Skeletal muscle satellite cell (primary cell): ENCODE measurements around the gene SLC25A5. TPM values are rescaled to one million over a fixed set of nuclear protein-coding genes. Genes with fewer than 3 reads are reported as not detected.
"Not testable (repeated sequence)": the region's sequence is repeated elsewhere in the genome, so short reads cannot be mapped to it uniquely, and the experiment has no call there.

Source experiments
- H3K27me3 ChIP-seq: 2 replicates; pipeline ENCODE4 v1.7.0; 2013; ENCODE audit warnings: low read length; ENCODE audit not compliant: control insufficient read depth, insufficient read depth
- H3K36me3 ChIP-seq: 2 replicates; pipeline ENCODE4 v1.7.0; 2013; ENCODE audit warnings: mild to moderate bottlenecking, control low read depth, low read length; ENCODE audit not compliant: insufficient read depth
- H3K4me1 ChIP-seq: 2 replicates; pipeline ENCODE4 v1.7.0; 2013; ENCODE audit warnings: low read length; ENCODE audit not compliant: control insufficient read depth, insufficient read depth
- H3K4me2 ChIP-seq: 2 replicates; pipeline ENCODE4 v1.7.0; 2013; ENCODE audit warnings: mild to moderate bottlenecking, low read length
- H3K4me3 ChIP-seq: 2 replicates; pipeline ENCODE4 v1.7.0; 2013; ENCODE audit warnings: low read length
- H3K9ac ChIP-seq: 2 replicates; pipeline ENCODE4 v1.7.0; 2013; ENCODE audit warnings: mild to moderate bottlenecking, low read depth, low read length, moderate library complexity
- H3K9me3 ChIP-seq: replicated peaks from 2 replicates; pipeline ENCODE4 v1.7.0; 2013; ENCODE audit warnings: mild to moderate bottlenecking, control low read depth, low read length
- total RNA-seq: library from RNA; depleted of rRNA; stranded (reverse); fragments of >200 nt; gene quantifications from 2 replicates; pipeline ENCODE4 v1.2.3, GENCODE V29; 2012; rRNA removed

The SLC25A5 gene
- 229 and 234 TPM in 2 replicates for total RNA-seq

GRCh38 chrX:119467842-119468550, at the start of gene SLC25A5:
Gene SLC25A5, plus strand, starts transcription at chrX:119468444. Its CDS starts 72 bp downstream, at chrX:119468516.
- H3K9ac ChIP-seq = peak within 1 kb of the TSS; percentile 96
- H3K4me2 ChIP-seq = peak within 1 kb of the TSS; percentile 86
- no peaks in the 10 kb centered on the region for H3K27me3 ChIP-seq
- no peaks in the 10 kb centered on the region for H3K9me3 ChIP-seq
- H3K36me3 ChIP-seq = peaks cover 17% of the 10 kb centered on the region
- H3K4me3 ChIP-seq = peak within 1 kb of the TSS; percentile 96
- peaks cover 5% of the 10 kb centered on the region for H3K4me1 ChIP-seq

GRCh38 chrX:119419146-119419545, 49.1 kb upstream of the SLC25A5 start:
- Histone ChIP-seq H3K4me3 (no peak overlapping the region), H3K36me3 (peaks cover 6% of the 10 kb centered on the region), H3K4me2 (no peak overlapping the region), H3K4me1 (no peaks in the 10 kb centered on the region), H3K9me3 (no peaks in the 10 kb centered on the region), H3K27me3 (no peaks in the 10 kb centered on the region), H3K9ac (no peak overlapping the region)

- no peaks in the 10 kb centered on the region for H3K4me1 ChIP-seq
- H3K36me3 ChIP-seq = peaks cover 6% of the 10 kb centered on the region
- no peak overlapping the region for H3K4me2 ChIP-seq
- H3K9ac ChIP-seq = no peak overlapping the region
- H3K4me3 ChIP-seq = no peak overlapping the region
- H3K9me3 ChIP-seq = no peaks in the 10 kb centered on the region
- H3K27me3 ChIP-seq = no peaks in the 10 kb centered on the region
Observed at GRCh38 chrX:119419898-119420297, 48.3 kb upstream of the SLC25A5 start.

- Histone ChIP-seq H3K9ac (no peak overlapping the region), H3K4me3 (no peak overlapping the region), H3K4me1 (no peaks in the 10 kb centered on the region), H3K36me3 (peaks cover 7% of the 10 kb centered on the region), H3K4me2 (no peak overlapping the region), H3K9me3 (no peaks in the 10 kb centered on the region), H3K27me3 (no peaks in the 10 kb centered on the region)
Observed at GRCh38 chrX:119421016-119421705, 47.1 kb upstream of the SLC25A5 start.

GRCh38 chrX:119423631-119424030, 44.6 kb upstream of the SLC25A5 start:
- peaks cover 12% of the 10 kb centered on the region for H3K4me1 ChIP-seq
- no peaks in the 10 kb centered on the region for H3K27me3 ChIP-seq
- H3K9me3 ChIP-seq = no peaks in the 10 kb centered on the region

GRCh38 chrX:119424999-119425398, 43.2 kb upstream of the SLC25A5 start:
- Histone ChIP-seq H3K4me3 (no peak overlapping the region), H3K4me2 (no peak overlapping the region), H3K4me1 (peaks cover 12% of the 10 kb centered on the region), H3K9me3 (no peaks in the 10 kb centered on the region), H3K27me3 (no peaks in the 10 kb centered on the region), H3K9ac (no peak overlapping the region), H3K36me3 (peaks cover 8% of the 10 kb centered on the region)

More at GRCh38 chrX:119423631-119424030, 44.6 kb upstream of the SLC25A5 start:
- no peak overlapping the region for H3K9ac ChIP-seq
- H3K4me3 ChIP-seq = no peak overlapping the region
- H3K36me3 ChIP-seq = peaks cover 3% of the 10 kb centered on the region
- H3K4me2 ChIP-seq = no peak overlapping the region

GRCh38 chrX:119427024-119427794, 41.0 kb upstream of the SLC25A5 start:
- Histone ChIP-seq H3K36me3 (peaks cover 8% of the 10 kb centered on the region), H3K9me3 (no peaks in the 10 kb centered on the region), H3K9ac (no peak overlapping the region), H3K4me2 (no peak overlapping the region), H3K4me1 (peaks cover 12% of the 10 kb centered on the region), H3K4me3 (no peak overlapping the region), H3K27me3 (no peaks in the 10 kb centered on the region)

GRCh38 chrX:119427795-119428185, 40.5 kb upstream of the SLC25A5 start:
- H3K4me1 ChIP-seq = peaks cover 12% of the 10 kb centered on the region
- H3K9ac ChIP-seq = no peak overlapping the region
- no peak overlapping the region for H3K4me3 ChIP-seq
- peaks cover 8% of the 10 kb centered on the region for H3K36me3 ChIP-seq
- H3K27me3 ChIP-seq = no peaks in the 10 kb centered on the region
- no peak overlapping the region for H3K4me2 ChIP-seq
- H3K9me3 ChIP-seq = no peaks in the 10 kb centered on the region

GRCh38 chrX:119429471-119429870, 38.8 kb upstream of the SLC25A5 start:
- H3K4me1 ChIP-seq = peaks cover 12% of the 10 kb centered on the region
- H3K4me2 ChIP-seq = no peak overlapping the region
- H3K27me3 ChIP-seq = no peaks in the 10 kb centered on the region
- H3K4me3 ChIP-seq = no peak overlapping the region
- no peaks in the 10 kb centered on the region for H3K9me3 ChIP-seq
- no peak overlapping the region for H3K9ac ChIP-seq
- H3K36me3 ChIP-seq = peaks cover 8% of the 10 kb centered on the region

- H3K4me3 ChIP-seq, H3K9me3 ChIP-seq, H3K9ac ChIP-seq, H3K4me1 ChIP-seq, H3K4me2 ChIP-seq, H3K27me3 ChIP-seq, H3K36me3 ChIP-seq: not testable (repeated sequence)
Observed at GRCh38 chrX:119441295-119441694, 26.9 kb upstream of the SLC25A5 start.

GRCh38 chrX:119442286-119442685, 26.0 kb upstream of the SLC25A5 start:
- H3K4me1 ChIP-seq = no peaks in the 10 kb centered on the region
- H3K9me3 ChIP-seq = no peaks in the 10 kb centered on the region
- H3K36me3 ChIP-seq = no peaks in the 10 kb centered on the region
- H3K4me3 ChIP-seq = no peak overlapping the region
- no peak overlapping the region for H3K9ac ChIP-seq
- no peaks in the 10 kb centered on the region for H3K27me3 ChIP-seq
- H3K4me2 ChIP-seq = no peak overlapping the region
